GM12873 (cell line): ENCODE results near the gene GAPDH.

Source experiments
- CTCF ChIP-seq: IDR thresholded peaks from 2 replicates; pipeline ENCODE4 v1.5.1; 2012; ENCODE audit warnings: low read depth, mild to moderate bottlenecking, moderate library complexity, low read length, control low read depth; ENCODE audit not compliant: insufficient read depth; ENCODE audit errors: missing control alignments

GAPDH gene

GRCh38 chr12:6532051-6532926 is 2.0 kb upstream of the GAPDH start:
- no peak for TF ChIP-seq CTCF

- no peak for TF ChIP-seq CTCF
These were observed 1.2 kb upstream of the GAPDH start for GRCh38 chr12:6532927-6533652.

GRCh38 chr12:6533653-6533922 is 729 bp upstream of the GAPDH start:
- TF ChIP-seq CTCF: no peak

- no peak for TF ChIP-seq CTCF
These were observed 303 bp downstream of the GAPDH start for GRCh38 chr12:6534695-6534944.

GRCh38 chr12:6534945-6535696 is 804 bp downstream of the GAPDH start:
- TF ChIP-seq CTCF: no peak

- TF ChIP-seq CTCF: no peak
These were observed 1.3 kb downstream of the GAPDH start for GRCh38 chr12:6535697-6535946.
